ENCODE measurements around the gene CHST15.

Gene CHST15

GRCh38 chr10:124134251-124134893 is 41.0 kb upstream of the CHST15 start:
- H3K4me3 ChIP-seq (ENCODE audit: low read length) = no peak overlapping the region
- no peak for TF ChIP-seq CTCF (conservative IDR thresholded peaks at IDR 0.05; ENCODE audit: low read length)
- DNase-seq (ENCODE audit: low read depth) = no peak

- TF ChIP-seq CTCF (conservative IDR thresholded peaks at IDR 0.05; ENCODE audit: low read length) = no peak
- DNase-seq (ENCODE audit: low read depth) = no peak
- no peak overlapping the region for H3K4me3 ChIP-seq (ENCODE audit: low read length)
These were observed 39.5 kb upstream of the CHST15 start for GRCh38 chr10:124132876-124133275.

- H3K4me3 ChIP-seq (ENCODE audit: low read length) = no peak overlapping the region
- no peak for TF ChIP-seq CTCF (conservative IDR thresholded peaks at IDR 0.05; ENCODE audit: low read length)
- DNase-seq (ENCODE audit: low read depth) = no peak
These were observed 38.9 kb upstream of the CHST15 start for GRCh38 chr10:124132306-124132705.

- H3K4me3 ChIP-seq (ENCODE audit: low read length) = no peak overlapping the region
- DNase-seq (ENCODE audit: low read depth) = no peak
- no peak for TF ChIP-seq CTCF (conservative IDR thresholded peaks at IDR 0.05; ENCODE audit: low read length)
These were observed 37.8 kb upstream of the CHST15 start for GRCh38 chr10:124131172-124131571.

GRCh38 chr10:124130198-124130900 is 37.0 kb upstream of the CHST15 start:
- no peak for TF ChIP-seq CTCF (conservative IDR thresholded peaks at IDR 0.05; ENCODE audit: low read length)

GRCh38 chr10:124129471-124129870 is 36.1 kb upstream of the CHST15 start:
- no peak for TF ChIP-seq CTCF (conservative IDR thresholded peaks at IDR 0.05; ENCODE audit: low read length)
- DNase-seq (ENCODE audit: low read depth) = no peak

More at GRCh38 chr10:124130198-124130900, 37.0 kb upstream of the CHST15 start:
- no peak overlapping the region for H3K4me3 ChIP-seq (ENCODE audit: low read length)
- no peak for DNase-seq (ENCODE audit: low read depth)

GRCh38 chr10:124128811-124129145 is 35.4 kb upstream of the CHST15 start:
- TF ChIP-seq CTCF (conservative IDR thresholded peaks at IDR 0.05; ENCODE audit: low read length) = no peak
- no peak overlapping the region for H3K4me3 ChIP-seq (ENCODE audit: low read length)
- DNase-seq (ENCODE audit: low read depth) = no peak

More at GRCh38 chr10:124129471-124129870, 36.1 kb upstream of the CHST15 start:
- H3K4me3 ChIP-seq (ENCODE audit: low read length) = no peak overlapping the region
